Muscle layer of colon (tissue), 2 donors: ENCODE results near the gene CTR9.
A peak's percentile ranks its signal among the peaks of the same experiment; 100 is the strongest.

Source experiments
- H3K27ac ChIP-seq: one replicate; pipeline ENCODE4 v1.7.0; 2013; ENCODE audit warnings: low read depth, mild to moderate bottlenecking, low read length, moderate library complexity
- H3K27me3 ChIP-seq, 2 donors: one replicate each; pipeline ENCODE4 v1.7.0; 2013; ENCODE audit warnings: low read length in 2 of 2, mild to moderate bottlenecking in 2 of 2; ENCODE audit not compliant: insufficient read depth in 2 of 2, control insufficient read depth in 1 of 2
- H3K36me3 ChIP-seq: one replicate; pipeline ENCODE4 v1.7.0; 2013; ENCODE audit warnings: mild to moderate bottlenecking, low read length; ENCODE audit not compliant: insufficient read depth
- H3K4me1 ChIP-seq: one replicate; pipeline ENCODE4 v1.7.0; 2013; ENCODE audit warnings: mild to moderate bottlenecking, low read length; ENCODE audit not compliant: insufficient read depth
- H3K4me3 ChIP-seq, 2 donors: one replicate each; pipeline ENCODE4 v1.7.0; 2013; ENCODE audit warnings: low read length in 2 of 2, low read depth in 1 of 2, mild to moderate bottlenecking in 1 of 2, moderate library complexity in 1 of 2
- H3K9ac ChIP-seq: one replicate; pipeline ENCODE4 v1.7.0; 2013; ENCODE audit warnings: low read length
- H3K9me3 ChIP-seq: one replicate; pipeline ENCODE4 v1.7.0; 2013; ENCODE audit warnings: mild to moderate bottlenecking, low read length
- donor health status: abdominal sarcoma.
- donor health status: Adenocarcinoma of cecum.

The CTR9 gene

GRCh38 chr11:10725907-10726253, 25.2 kb upstream of the CTR9 start:
- Histone ChIP-seq H3K9me3 (no peaks in the 10 kb centered on the region), H3K27ac (no peak overlapping the region), H3K36me3 (no peaks in the 10 kb centered on the region), H3K4me3 (no peak overlapping the region), H3K9ac (no peak overlapping the region), H3K4me1 (peaks cover 9% of the 10 kb centered on the region), H3K27me3 (no peaks in the 10 kb centered on the region)

GRCh38 chr11:10727146-10727851, 23.7 kb upstream of the CTR9 start:
- H3K9ac ChIP-seq = no peak overlapping the region
- no peaks in the 10 kb centered on the region for H3K9me3 ChIP-seq
- H3K4me3 ChIP-seq = no peak overlapping the region
- no peaks in the 10 kb centered on the region for H3K27me3 ChIP-seq
- no peak overlapping the region for H3K27ac ChIP-seq
- no peaks in the 10 kb centered on the region for H3K36me3 ChIP-seq
- H3K4me1 ChIP-seq = peaks cover 9% of the 10 kb centered on the region

DNA sequence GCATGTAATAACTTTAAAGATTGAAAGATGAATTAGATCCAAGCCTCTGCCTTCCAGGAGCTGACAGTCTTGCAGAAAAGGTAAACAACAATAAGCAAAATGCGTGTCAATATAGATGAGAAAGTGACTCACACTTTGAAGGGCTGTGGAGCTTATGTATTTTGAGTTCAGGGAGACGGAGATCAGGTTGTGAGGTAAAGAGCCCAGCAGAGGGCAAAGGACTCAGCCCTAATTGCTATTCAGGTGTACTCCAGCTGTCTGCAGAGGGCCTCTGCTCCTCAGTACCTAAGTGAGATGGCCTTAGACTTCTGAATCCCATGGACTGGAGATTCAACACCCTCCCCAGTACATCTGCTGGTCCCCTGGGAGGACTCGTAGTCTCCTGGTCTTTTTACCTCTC, 22.9 kb upstream of the CTR9 start:
- Histone ChIP-seq H3K4me1 (peaks cover 9% of the 10 kb centered on the region), H3K9ac (no peak overlapping the region), H3K27me3 (no peaks in the 10 kb centered on the region), H3K27ac (no peak overlapping the region), H3K4me3 (no peak overlapping the region), H3K36me3 (no peaks in the 10 kb centered on the region), H3K9me3 (no peaks in the 10 kb centered on the region)

GRCh38 chr11:10728789-10729472, 22.1 kb upstream of the CTR9 start:
- Histone ChIP-seq H3K36me3 (no peaks in the 10 kb centered on the region), H3K9ac (no peak overlapping the region), H3K9me3 (no peaks in the 10 kb centered on the region), H3K27me3 (no peaks in the 10 kb centered on the region), H3K4me3 (no peak overlapping the region), H3K27ac (no peak overlapping the region), H3K4me1 (peaks cover 9% of the 10 kb centered on the region)

DNA sequence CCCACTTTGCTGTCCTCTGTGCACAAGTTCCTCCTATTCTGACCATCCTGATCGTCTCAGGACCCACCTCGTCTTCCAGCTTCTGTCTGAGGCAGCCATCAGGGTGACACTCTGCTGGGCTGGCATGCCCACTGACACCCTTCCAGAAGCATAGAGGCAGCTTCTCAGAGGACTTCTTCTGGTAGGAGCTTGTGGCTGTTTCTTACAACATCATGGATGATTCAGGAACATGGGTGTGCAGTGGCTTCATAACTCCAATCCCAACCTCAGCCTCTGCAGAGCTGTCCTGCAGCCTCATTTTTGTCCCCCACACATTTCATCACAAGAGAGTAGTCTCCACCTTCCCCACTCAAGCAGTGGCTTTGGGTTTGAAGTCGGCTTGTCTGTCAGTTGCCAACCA, 20.9 kb upstream of the CTR9 start:
- peaks cover 11% of the 10 kb centered on the region for H3K4me1 ChIP-seq
- no peaks in the 10 kb centered on the region for H3K9me3 ChIP-seq
- no peaks in the 10 kb centered on the region for H3K36me3 ChIP-seq
- no peak overlapping the region for H3K4me3 ChIP-seq
- H3K27ac ChIP-seq = no peak overlapping the region
- H3K27me3 ChIP-seq = no peaks in the 10 kb centered on the region
- no peak overlapping the region for H3K9ac ChIP-seq

DNA sequence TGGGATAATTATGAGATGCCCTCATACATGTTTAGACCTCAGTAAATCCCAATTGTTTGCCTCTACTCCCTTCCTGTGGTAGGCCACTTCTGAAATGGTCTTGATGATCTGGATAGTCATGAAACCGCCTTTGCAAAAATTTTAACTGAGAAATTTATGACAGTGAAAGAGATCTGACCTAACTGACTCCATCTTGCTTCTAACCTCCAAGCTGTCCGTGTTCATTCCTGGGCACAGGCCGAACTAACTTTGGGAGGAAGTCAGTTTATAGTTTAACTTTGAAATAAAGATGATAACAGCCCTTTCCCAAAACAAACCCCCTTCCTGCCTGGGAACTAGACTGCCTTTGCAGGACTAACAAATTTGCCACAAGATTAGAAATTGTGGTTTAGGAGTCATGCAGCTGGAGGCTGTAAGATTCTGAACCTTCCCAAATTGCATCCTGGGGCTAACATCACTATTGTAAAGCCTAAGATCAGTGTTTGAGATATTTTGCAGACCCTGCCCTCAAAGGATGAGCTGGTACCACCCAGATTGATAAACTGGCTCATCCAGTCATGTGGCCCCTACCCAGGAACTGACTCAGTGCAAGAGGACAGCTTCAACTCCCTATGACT, 19.9 kb upstream of the CTR9 start:
- Histone ChIP-seq H3K9ac (no peak overlapping the region), H3K27ac (no peak overlapping the region), H3K4me1 (peaks cover 21% of the 10 kb centered on the region), H3K36me3 (no peaks in the 10 kb centered on the region), H3K9me3 (no peaks in the 10 kb centered on the region), H3K4me3 (no peak overlapping the region), H3K27me3 (no peaks in the 10 kb centered on the region)

DNA sequence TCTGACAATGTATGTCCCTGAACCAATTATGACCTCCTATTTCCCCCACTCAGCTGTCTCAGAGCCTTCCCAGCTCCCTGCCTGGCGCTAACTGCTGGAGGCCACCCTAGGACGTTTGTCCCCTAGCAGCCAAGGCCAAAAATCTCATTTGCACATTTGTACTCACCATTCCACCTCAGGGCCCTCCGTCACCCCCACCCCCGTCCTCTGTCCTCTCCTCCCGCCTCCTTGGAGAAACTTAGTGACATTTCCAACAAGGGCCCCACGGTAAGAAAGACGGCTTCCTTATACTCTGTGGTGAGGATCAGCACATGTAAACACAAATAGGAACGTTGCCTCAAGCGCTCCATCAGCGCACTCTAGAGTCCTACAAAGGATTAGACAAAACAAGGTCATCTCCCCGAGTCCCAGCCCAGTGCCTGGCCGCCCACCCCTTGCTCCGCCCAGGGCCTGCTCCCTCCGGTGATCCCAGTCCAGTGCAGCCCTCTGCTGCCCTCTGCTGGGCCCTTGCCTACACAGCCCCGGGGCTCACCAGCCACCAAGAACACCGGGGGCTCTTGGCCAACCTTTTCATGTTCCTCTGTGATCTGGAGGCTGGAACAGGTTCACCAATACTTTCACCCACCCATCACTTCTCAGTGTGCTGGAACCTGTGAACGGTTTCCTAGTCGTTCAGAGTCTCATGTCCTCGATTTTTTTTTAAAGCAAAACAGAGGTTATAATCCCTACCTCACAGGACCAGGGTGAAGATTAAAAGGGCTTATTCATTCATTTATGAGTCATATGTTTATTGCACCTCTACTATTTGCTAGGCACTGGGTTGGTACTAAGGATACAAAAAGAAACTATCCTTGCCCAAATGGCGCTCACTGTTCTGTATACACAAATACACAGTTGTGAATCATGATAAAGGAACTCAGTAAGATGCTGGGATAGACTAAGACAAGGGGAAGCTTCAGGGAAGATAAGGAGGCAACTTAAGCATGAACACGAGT, 15.3 kb upstream of the CTR9 start:
- peak overlapping the region; percentile 15 to 50 for H3K4me3 ChIP-seq
- H3K36me3 ChIP-seq = no peaks in the 10 kb centered on the region
- peak overlapping the region; percentile 41 for H3K9ac ChIP-seq
- H3K9me3 ChIP-seq = no peaks in the 10 kb centered on the region
- no peaks in the 10 kb centered on the region for H3K27me3 ChIP-seq
- H3K27ac ChIP-seq = peak overlapping the region; percentile 50
- H3K4me1 ChIP-seq = peaks cover 15% of the 10 kb centered on the region

GRCh38 chr11:10742460-10743208, 8.4 kb upstream of the CTR9 start:
- no peaks in the 10 kb centered on the region for H3K9me3 ChIP-seq
- no peak overlapping the region for H3K9ac ChIP-seq
- no peaks in the 10 kb centered on the region for H3K36me3 ChIP-seq
- H3K27ac ChIP-seq = no peak overlapping the region
- no peaks in the 10 kb centered on the region for H3K27me3 ChIP-seq
- no peak overlapping the region for H3K4me3 ChIP-seq
- H3K4me1 ChIP-seq = no peaks in the 10 kb centered on the region

DNA sequence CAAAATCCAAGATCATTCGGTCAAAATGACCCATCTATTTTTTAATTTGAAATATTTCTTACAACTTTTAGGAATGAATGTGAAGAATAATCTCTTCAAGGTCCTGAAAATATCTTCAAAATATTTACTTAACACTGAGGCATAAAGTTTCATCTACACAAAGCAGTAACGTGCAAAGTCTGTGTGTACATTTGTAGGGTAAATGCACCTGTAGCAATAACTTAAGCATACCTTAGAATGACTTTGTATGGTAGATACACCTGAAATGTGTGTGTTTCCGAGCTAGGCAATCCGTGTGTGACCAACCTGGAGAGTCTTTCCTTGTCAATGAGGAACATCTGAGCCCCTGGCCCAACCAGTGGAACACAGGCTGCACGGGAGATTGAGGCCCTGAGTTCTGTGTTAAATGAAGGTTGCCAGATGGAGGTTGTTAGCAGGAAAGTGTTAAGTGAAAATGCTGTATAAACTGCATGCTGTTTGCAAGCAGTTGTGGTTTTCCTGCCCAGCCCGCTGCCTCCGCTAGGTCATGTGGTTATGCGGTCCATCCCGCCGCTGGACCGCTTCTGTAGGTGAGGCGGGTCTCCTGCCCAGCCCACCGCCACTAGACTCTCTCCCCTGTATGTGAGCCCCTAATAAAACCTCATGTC, 7.6 kb upstream of the CTR9 start:
- no peaks in the 10 kb centered on the region for H3K27me3 ChIP-seq
- no peak overlapping the region for H3K4me3 ChIP-seq
- no peaks in the 10 kb centered on the region for H3K36me3 ChIP-seq
- no peaks in the 10 kb centered on the region for H3K4me1 ChIP-seq
- no peak overlapping the region for H3K27ac ChIP-seq
- no peaks in the 10 kb centered on the region for H3K9me3 ChIP-seq
- no peak overlapping the region for H3K9ac ChIP-seq

DNA sequence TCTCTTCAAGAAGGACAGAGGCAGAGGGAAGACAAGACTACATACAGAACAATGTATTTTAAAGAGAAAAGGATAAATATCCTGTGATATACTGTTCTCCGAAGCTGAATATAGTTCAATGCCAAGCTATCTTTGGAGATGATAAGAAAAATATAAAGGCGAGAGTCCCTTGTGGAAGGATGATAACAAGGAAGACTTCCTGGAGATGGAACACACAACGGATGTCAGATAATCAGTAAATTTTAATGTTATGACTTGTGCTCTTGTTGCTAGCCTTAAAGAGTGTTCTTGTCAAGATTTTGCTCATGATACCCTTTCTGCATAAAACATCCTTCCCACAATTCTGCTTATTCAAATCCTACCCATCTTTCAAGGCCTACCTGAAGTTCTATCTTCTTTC, 6.8 kb upstream of the CTR9 start:
- Histone ChIP-seq H3K9me3 (no peaks in the 10 kb centered on the region), H3K36me3 (no peaks in the 10 kb centered on the region), H3K27me3 (no peaks in the 10 kb centered on the region), H3K4me3 (no peak overlapping the region), H3K4me1 (no peaks in the 10 kb centered on the region), H3K27ac (no peak overlapping the region), H3K9ac (no peak overlapping the region)
